ENCODE results near the gene CALN1.

DNA sequence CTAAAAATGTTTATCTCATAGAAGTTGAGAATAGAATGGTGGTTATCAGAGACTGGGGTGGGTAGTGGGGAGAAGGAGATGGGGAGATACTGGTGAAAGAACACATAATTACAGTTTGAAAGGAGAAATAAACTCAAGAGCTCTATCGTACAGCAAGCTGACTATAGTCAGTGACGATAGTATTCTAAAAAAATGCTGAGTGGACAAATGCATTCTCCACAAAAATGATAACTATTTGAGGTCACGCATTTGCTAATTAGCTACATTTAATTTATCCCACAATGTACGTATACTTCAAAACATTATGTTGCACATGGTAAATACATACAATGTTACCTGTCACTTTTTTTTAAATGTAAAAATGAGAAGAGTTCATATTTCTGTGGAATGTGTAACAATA, 507.7 kb downstream of the CALN1 start:
- no peak for TF ChIP-seq CTCF (IDR thresholded peaks at IDR 0.05)
- TF ChIP-seq POLR2A (IDR thresholded peaks at IDR 0.05): no peak
- no peak for TF ChIP-seq POLR2AphosphoS5 (IDR thresholded peaks at IDR 0.05)
